Stimulated activated CD4-positive, alpha-beta T cell treated with anti-CD3 and anti-CD28 coated beads, Interleukin-4, amount 100 ng/mL, for 4 hours (primary cell): ENCODE data around the gene HSD11B2.

Experiments
- DNase-seq, 2 experiments: peaks; one replicate each; pipeline ENCODE4 v3.0.0-alpha.2; 2020

Gene HSD11B2

GRCh38 chr16:67454852-67455251 is 23.9 kb downstream of the HSD11B2 start:
- DNase-seq, result no peak

GRCh38 chr16:67456391-67457081 is 25.6 kb downstream of the HSD11B2 start:
- DNase-seq, result no peak

GRCh38 chr16:67457611-67458010 is 26.7 kb downstream of the HSD11B2 start:
- DNase-seq, result no peak

GRCh38 chr16:67458121-67458641 is 27.3 kb downstream of the HSD11B2 start:
- DNase-seq, result no peak

- no peak for DNase-seq
These were observed 28.3 kb downstream of the HSD11B2 start for GRCh38 chr16:67459066-67459860.

- no peak for DNase-seq
These were observed 28.9 kb downstream of the HSD11B2 start for GRCh38 chr16:67459861-67460150.

GRCh38 chr16:67460168-67460567 is 29.2 kb downstream of the HSD11B2 start:
- DNase-seq, result no peak

- no peak for DNase-seq
These were observed 30.0 kb downstream of the HSD11B2 start for GRCh38 chr16:67460961-67461360.

- no peak for DNase-seq
These were observed 30.8 kb downstream of the HSD11B2 start for GRCh38 chr16:67461600-67462278.

- no peak for DNase-seq
These were observed 31.3 kb downstream of the HSD11B2 start for GRCh38 chr16:67462279-67462655.

GRCh38 chr16:67463059-67463458 is 32.1 kb downstream of the HSD11B2 start:
- no peak for DNase-seq

GRCh38 chr16:67463691-67464090 is 32.8 kb downstream of the HSD11B2 start:
- DNase-seq, result no peak

GRCh38 chr16:67464565-67464964 is 33.6 kb downstream of the HSD11B2 start:
- no peak for DNase-seq

- no peak for DNase-seq
These were observed 35.7 kb downstream of the HSD11B2 start for GRCh38 chr16:67466581-67466980.

- DNase-seq, result no peak
These were observed 37.8 kb downstream of the HSD11B2 start for GRCh38 chr16:67468731-67469130.

GRCh38 chr16:67470359-67470758 is 39.4 kb downstream of the HSD11B2 start:
- no peak for DNase-seq

- DNase-seq, result no peak
These were observed 41.0 kb downstream of the HSD11B2 start for GRCh38 chr16:67471758-67472384.

GRCh38 chr16:67474551-67475455 is 43.9 kb downstream of the HSD11B2 start:
- DNase-seq, result no peak

- no peak for DNase-seq
These were observed 47.1 kb downstream of the HSD11B2 start for GRCh38 chr16:67477960-67478554.

GRCh38 chr16:67480833-67481560 is 50.1 kb downstream of the HSD11B2 start, which contains the start of gene ATP6V0D1:
ATP6V0D1 (minus strand) TSS chr16:67481157; CDS start chr16:67481086, 71 bp downstream.
- DNase-seq, result peak; percentile 97 to 98
